CD1c-positive myeloid dendritic cell (primary cell): ENCODE data around the gene BEGAIN.
A peak's percentile ranks its signal among the peaks of the same experiment; 100 is the strongest.

Source experiments
- DNase-seq: peaks from one replicate; pipeline ENCODE4 v3.0.0-alpha.2; 2016; ENCODE audit errors: extremely low spot score

Gene BEGAIN

GRCh38 chr14:100601064-100601463, 13.8 kb upstream of the BEGAIN start:
- DNase-seq = no peak

GRCh38 chr14:100599981-100600380, 12.8 kb upstream of the BEGAIN start:
- no peak for DNase-seq

GRCh38 chr14:100594625-100594951, 7.4 kb upstream of the BEGAIN start:
- no peak for DNase-seq

GRCh38 chr14:100593751-100594624, 6.8 kb upstream of the BEGAIN start:
- no peak for DNase-seq

- DNase-seq = no peak
Observed at GRCh38 chr14:100592972-100593371, 5.8 kb upstream of the BEGAIN start.

GRCh38 chr14:100592461-100592891, 5.3 kb upstream of the BEGAIN start:
- DNase-seq = no peak

GRCh38 chr14:100591453-100592371, 4.5 kb upstream of the BEGAIN start:
- no peak for DNase-seq

- DNase-seq = no peak
Observed at GRCh38 chr14:100590726-100591452, 3.7 kb upstream of the BEGAIN start.

- DNase-seq = no peak
Observed at GRCh38 chr14:100589760-100590469, 2.7 kb upstream of the BEGAIN start.

- DNase-seq = no peak
Observed at GRCh38 chr14:100589071-100589759, 2.0 kb upstream of the BEGAIN start.

- no peak for DNase-seq
Observed at GRCh38 chr14:100588671-100589070, 1.5 kb upstream of the BEGAIN start.

GRCh38 chr14:100587763-100588411, 670 bp upstream of the BEGAIN start:
- DNase-seq = no peak

GRCh38 chr14:100586403-100587085, 673 bp downstream of the BEGAIN start:
- DNase-seq = peak; percentile 24

- no peak for DNase-seq
Observed at GRCh38 chr14:100586153-100586402, 1.1 kb downstream of the BEGAIN start.

GRCh38 chr14:100585448-100586152, 1.6 kb downstream of the BEGAIN start:
- DNase-seq = no peak

- no peak for DNase-seq
Observed at GRCh38 chr14:100584056-100585031, 2.9 kb downstream of the BEGAIN start.

- DNase-seq = no peak
Observed at GRCh38 chr14:100583245-100583644, 4.0 kb downstream of the BEGAIN start.

GRCh38 chr14:100582496-100583165, 4.6 kb downstream of the BEGAIN start:
- no peak for DNase-seq
